ACC112 (cell line): ENCODE results near the gene AK5.
A peak's percentile ranks its signal among the peaks of the same experiment; 100 is the strongest.
"Not testable (repeated sequence)": the region's sequence is repeated elsewhere in the genome, so short reads cannot be mapped to it uniquely, and the experiment has no call there.

Source experiments
- H2AFZ ChIP-seq: fragments of 200-600 bp; sonication (generic); one replicate; pipeline ENCODE4 v1.6.0; 2017; ENCODE audit warnings: antibody characterized with exemption, low read length; ENCODE audit not compliant: unreplicated experiment
- H3K27ac ChIP-seq: fragments of 200-600 bp; sonication (generic); 2 replicates; pipeline ENCODE4 v1.5.1; 2014; ENCODE audit warnings: low read depth, mild to moderate bottlenecking, antibody characterized with exemption, low read length, moderate library complexity
- H3K27me3 ChIP-seq: fragments of 200-600 bp; sonication (generic); 2 replicates; pipeline ENCODE4 v1.6.1; 2014; ENCODE audit warnings: mild to moderate bottlenecking, antibody characterized with exemption, low read length, moderate library complexity, mixed read lengths; ENCODE audit not compliant: insufficient read depth
- H3K36me3 ChIP-seq: fragments of 200-600 bp; sonication (generic); 2 replicates; pipeline ENCODE4 v1.6.1; 2016; ENCODE audit warnings: mild to moderate bottlenecking, antibody characterized with exemption, low read length, moderate library complexity, mixed read lengths; ENCODE audit not compliant: insufficient read depth
- H3K4me1 ChIP-seq: fragments of 200-600 bp; sonication (generic); one replicate; pipeline ENCODE4 v1.6.1; 2016; ENCODE audit warnings: low read length, mixed read lengths; ENCODE audit not compliant: insufficient read depth, unreplicated experiment, control insufficient read depth
- H3K4me3 ChIP-seq: fragments of 200-600 bp; sonication (generic); 2 replicates; pipeline ENCODE4 v1.5.1; 2014; ENCODE audit warnings: mild to moderate bottlenecking, low read depth, low read length
- H3K79me2 ChIP-seq: fragments of 200-600 bp; sonication (generic); one replicate; pipeline ENCODE4 v1.6.0; 2016; ENCODE audit warnings: low read length; ENCODE audit not compliant: control insufficient read depth, unreplicated experiment, insufficient read depth

AK5 gene

DNA sequence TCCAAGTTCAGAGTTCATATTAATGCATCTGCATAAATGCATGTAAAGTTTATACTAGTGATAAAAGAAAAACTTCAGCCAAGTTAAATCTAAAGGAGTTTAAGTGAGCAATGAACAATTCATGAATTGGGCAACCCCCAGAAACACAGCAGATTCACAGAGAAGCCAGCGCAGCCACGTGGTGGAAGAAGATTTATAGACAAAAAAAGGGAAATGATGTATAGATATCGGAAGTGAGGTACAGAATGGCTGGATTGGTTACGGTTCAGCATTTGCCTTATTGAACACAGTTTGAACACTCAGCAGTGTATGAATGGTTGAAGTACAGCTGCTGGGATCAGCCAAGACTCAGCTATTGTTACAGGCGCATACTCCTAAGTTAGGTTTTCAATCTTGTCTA, 5.7 kb downstream of the AK5 start:
- peaks cover 8% of the 10 kb centered on the region for H3K4me1 ChIP-seq
- no peaks in the 10 kb centered on the region for H3K36me3 ChIP-seq
- H3K79me2 ChIP-seq = peaks cover 3% of the 10 kb centered on the region
- no peak overlapping the region for H3K27ac ChIP-seq
- no peak overlapping the region for H2AFZ ChIP-seq
- H3K4me3 ChIP-seq = no peak overlapping the region
- no peaks in the 10 kb centered on the region for H3K27me3 ChIP-seq

DNA sequence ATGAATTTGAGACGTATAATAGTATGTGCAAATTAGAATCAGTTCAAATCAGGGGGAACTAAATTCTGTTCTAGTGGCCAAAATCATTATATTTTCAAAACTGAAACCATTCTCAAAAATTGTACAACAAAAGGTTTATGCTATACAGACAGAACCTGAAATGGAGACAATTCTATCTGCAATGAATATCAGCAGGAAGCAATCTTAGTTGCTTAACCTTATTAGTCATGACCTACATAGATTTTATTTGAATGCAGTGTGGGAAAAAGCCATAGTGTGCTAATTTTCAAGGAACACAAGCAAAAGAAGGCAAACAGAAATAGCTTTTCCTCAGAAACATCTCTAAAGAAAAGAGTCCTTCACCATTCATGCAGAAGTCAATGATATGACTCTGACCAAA, 6.5 kb downstream of the AK5 start:
- Histone ChIP-seq H3K36me3 (no peaks in the 10 kb centered on the region), H3K4me3 (no peak overlapping the region), H3K27me3 (no peaks in the 10 kb centered on the region), H3K4me1 (peaks cover 6% of the 10 kb centered on the region), H3K79me2 (peaks cover 3% of the 10 kb centered on the region), H2AFZ (peak overlapping the region; percentile 35), H3K27ac (no peak overlapping the region)

DNA sequence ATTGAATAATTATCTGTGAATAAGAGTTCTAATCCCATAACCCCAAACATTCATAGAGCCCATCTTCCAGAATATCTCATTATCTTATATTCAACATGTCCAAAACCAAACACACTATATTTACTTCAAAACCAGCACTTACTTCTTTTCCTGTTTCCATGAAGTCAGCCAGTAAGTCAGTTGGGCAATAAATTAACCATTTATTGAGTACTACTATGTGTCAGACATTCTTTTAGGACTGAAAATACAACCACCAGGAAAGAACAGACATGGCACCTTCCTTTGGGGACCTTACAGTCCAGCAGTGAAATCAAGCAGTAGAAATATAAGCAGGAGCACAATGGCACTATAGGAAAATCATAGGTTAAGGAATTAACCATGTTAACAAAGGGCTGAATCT, 8.8 kb downstream of the AK5 start:
- Histone ChIP-seq H3K79me2 (no peaks in the 10 kb centered on the region), H3K36me3 (no peaks in the 10 kb centered on the region), H3K27ac (no peak overlapping the region), H3K4me1 (peaks cover 4% of the 10 kb centered on the region), H3K4me3 (no peak overlapping the region), H2AFZ (no peak overlapping the region), H3K27me3 (no peaks in the 10 kb centered on the region)

DNA sequence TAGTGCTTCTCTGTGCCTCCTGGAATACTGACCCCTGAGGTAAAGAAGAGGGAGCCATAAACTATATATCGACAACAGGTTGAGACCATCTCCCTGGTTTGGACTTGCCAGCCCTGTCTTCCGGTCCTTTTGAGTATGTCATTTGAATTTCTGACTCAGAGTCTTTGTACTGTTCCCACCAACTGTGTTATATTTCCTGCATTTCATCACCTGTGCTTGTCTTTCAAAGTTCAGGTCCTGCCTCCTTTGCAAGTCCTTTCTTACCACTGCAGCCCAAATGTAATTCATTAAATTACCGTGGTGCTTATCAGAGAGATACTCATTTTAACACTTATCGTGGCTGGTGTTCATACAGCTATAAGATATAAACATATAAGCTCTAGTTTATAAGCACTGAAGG, 10.7 kb downstream of the AK5 start:
- no peaks in the 10 kb centered on the region for H3K27me3 ChIP-seq
- no peaks in the 10 kb centered on the region for H3K36me3 ChIP-seq
- H2AFZ ChIP-seq = no peak overlapping the region
- H3K4me1 ChIP-seq = peaks cover 4% of the 10 kb centered on the region
- no peak overlapping the region for H3K4me3 ChIP-seq
- H3K79me2 ChIP-seq = no peaks in the 10 kb centered on the region
- no peak overlapping the region for H3K27ac ChIP-seq

DNA sequence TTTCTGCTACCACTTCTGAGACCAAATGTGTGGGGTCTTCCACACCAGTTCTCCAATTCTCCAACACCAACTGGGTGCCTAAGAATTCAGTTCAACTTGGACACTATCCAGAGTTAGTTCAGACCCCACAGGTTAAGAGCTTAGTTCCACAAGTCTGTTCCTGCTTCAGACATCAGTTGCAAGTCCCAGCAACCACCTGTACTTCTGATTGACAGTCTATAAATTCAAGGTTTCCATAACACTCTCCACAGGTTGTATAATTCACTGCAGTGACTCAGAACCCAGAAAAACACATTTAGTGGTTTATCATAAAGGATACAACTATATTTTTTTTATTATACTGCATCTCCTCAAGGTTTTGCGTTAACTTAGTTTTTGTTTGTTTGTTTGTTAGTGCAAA, 18.7 kb downstream of the AK5 start:
- H2AFZ ChIP-seq = no peak overlapping the region
- no peaks in the 10 kb centered on the region for H3K4me1 ChIP-seq
- H3K27ac ChIP-seq = no peak overlapping the region
- no peak overlapping the region for H3K4me3 ChIP-seq
- no peaks in the 10 kb centered on the region for H3K36me3 ChIP-seq
- no peaks in the 10 kb centered on the region for H3K79me2 ChIP-seq
- no peaks in the 10 kb centered on the region for H3K27me3 ChIP-seq

DNA sequence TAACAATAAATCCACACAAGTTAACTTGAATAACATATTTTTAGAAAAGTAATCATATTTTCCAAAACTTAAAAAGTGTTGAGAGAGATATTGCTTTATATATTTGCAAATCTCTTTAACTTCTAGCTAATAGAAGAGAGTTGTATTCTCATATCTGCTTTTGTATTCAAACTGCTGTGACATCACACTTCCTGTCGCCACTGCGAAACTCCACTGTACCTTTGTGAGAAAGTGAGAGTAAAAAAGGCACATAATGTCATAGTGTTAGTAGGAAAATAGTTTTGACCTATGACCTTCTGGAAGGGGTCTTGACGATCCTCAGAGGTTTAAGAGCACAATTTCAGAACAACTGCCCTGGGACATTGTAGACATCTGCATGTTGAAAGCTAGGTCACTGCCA, 21.6 kb downstream of the AK5 start:
- no peak overlapping the region for H3K27ac ChIP-seq
- no peak overlapping the region for H3K4me3 ChIP-seq
- H3K79me2 ChIP-seq = no peaks in the 10 kb centered on the region
- no peak overlapping the region for H2AFZ ChIP-seq
- no peaks in the 10 kb centered on the region for H3K4me1 ChIP-seq
- no peaks in the 10 kb centered on the region for H3K36me3 ChIP-seq
- no peaks in the 10 kb centered on the region for H3K27me3 ChIP-seq

DNA sequence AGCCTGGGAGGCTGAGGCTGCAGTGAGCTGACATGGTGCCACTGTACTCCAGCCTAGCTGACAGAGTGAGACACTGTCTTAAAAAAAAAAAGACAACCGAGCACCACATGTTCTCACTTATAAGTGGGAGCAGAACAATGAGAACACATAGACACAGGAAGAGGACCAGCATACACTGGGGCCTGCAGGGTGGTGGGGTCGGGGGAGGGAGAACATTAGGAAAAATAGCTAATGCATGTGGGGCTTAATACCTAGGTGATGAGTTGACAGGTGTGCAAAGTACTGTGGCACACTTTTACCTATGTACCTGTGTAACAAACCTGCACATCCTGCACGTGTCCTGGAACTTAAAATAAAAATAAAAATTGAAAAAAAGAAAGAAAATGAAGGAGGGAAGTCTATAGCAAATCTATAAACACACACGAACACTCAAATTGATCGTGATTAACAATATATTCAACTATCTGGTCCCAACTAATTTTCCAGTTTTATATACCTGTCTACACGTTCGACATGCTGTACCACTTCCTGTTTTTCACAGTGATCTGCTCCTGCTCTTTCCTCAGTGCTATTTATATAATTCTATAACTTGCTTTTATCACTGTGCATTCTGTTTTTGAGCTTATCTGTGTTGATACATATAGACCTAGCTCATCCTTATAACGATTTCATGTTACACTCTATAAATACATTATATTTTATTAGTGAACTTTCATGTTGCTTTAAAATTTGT, 27.2 kb downstream of the AK5 start:
- Histone ChIP-seq H3K27me3 (no peaks in the 10 kb centered on the region), H3K36me3 (no peaks in the 10 kb centered on the region), H3K27ac (no peak overlapping the region), H3K79me2 (no peaks in the 10 kb centered on the region), H3K4me1 (no peaks in the 10 kb centered on the region), H3K4me3 (no peak overlapping the region), H2AFZ (no peak overlapping the region)

DNA sequence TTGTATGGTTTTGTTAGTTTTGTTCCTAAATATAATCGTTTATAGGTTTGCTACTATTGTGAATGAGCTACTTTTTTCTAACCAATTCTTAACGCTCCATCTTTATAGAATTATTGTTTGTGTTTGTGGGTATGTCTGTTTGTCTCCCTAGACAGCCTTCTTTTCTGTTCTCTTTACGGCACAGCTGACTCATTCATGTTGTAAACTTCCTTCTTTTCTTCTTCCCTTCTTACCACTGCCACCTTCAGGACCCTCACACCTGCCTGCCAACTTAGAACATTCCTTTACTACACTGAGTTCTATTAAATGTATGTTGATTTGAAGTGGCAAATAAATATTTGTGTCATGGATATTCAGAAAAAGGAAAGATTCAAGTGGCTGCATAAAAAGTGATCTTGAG, 29.1 kb downstream of the AK5 start:
- H3K79me2 ChIP-seq = no peaks in the 10 kb centered on the region
- H3K36me3 ChIP-seq = no peaks in the 10 kb centered on the region
- H3K4me3 ChIP-seq = no peak overlapping the region
- no peaks in the 10 kb centered on the region for H3K27me3 ChIP-seq
- no peak overlapping the region for H3K27ac ChIP-seq
- no peak overlapping the region for H2AFZ ChIP-seq
- no peaks in the 10 kb centered on the region for H3K4me1 ChIP-seq

DNA sequence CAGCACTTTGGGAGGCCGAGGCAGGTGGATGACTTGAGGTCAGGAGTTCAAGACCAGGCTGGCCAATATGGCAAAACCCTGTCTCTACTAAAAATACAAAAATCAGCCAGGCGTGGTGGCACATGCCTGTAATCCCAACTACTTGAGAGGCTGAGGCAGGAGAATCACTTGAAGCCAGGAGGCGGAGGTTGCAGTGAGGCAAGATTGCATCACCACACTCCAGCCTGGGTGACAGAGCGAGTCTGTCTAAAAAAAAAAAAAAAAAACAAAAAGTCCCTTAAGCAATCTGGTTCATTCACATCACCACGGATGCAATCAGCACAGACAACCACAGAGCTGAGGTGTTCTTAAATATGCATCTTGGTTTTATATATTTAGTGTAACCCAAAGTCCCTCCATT, 30.5 kb downstream of the AK5 start:
- not testable (repeated sequence) for H2AFZ ChIP-seq, H3K27me3 ChIP-seq, H3K36me3 ChIP-seq, H3K79me2 ChIP-seq, H3K27ac ChIP-seq, H3K4me1 ChIP-seq, H3K4me3 ChIP-seq

DNA sequence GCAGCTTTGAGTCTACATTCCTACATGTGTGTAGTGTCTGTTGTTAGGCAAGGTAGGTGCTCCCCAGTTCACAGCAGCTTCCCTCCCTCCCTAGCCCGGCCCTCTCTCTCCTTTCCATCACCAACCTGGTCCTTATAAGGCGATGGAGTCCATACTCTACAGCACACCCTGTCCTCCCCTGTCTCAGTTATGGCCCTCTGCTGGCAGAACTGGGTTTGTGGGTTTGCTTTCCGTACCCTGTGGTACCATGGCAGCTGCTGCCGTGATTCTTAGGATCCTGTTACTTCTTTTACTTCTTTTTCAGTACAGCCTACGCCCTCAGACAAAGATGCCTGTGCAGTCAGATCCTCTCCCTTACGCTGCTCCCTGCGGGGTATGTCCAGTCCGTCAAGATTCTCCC, 31.7 kb downstream of the AK5 start:
- H3K27ac ChIP-seq = no peak overlapping the region
- no peak overlapping the region for H2AFZ ChIP-seq
- no peaks in the 10 kb centered on the region for H3K79me2 ChIP-seq
- no peaks in the 10 kb centered on the region for H3K36me3 ChIP-seq
- H3K4me1 ChIP-seq = no peaks in the 10 kb centered on the region
- no peak overlapping the region for H3K4me3 ChIP-seq
- H3K27me3 ChIP-seq = no peaks in the 10 kb centered on the region

DNA sequence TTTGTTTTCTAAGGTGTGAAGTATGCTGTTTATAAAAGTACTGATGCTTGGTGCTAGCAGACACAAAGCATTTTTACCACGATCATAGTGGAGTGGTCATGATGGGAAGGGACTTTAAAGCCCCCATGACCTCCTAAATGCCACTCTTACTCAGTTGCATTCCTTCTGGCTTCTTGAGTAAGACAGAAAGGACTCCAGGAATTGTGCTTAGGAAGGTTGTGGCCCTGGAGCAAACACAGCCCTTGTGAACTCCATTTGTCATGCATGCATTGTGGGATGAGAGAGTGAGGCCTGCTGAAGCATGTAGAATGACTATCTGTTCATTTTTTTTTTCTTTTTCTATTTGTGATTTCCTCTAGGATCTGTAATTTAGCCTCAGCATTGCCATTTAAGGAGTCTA, 34.2 kb downstream of the AK5 start:
- Histone ChIP-seq H3K27me3 (no peaks in the 10 kb centered on the region), H3K4me3 (no peak overlapping the region), H3K79me2 (no peaks in the 10 kb centered on the region), H3K27ac (no peak overlapping the region), H2AFZ (no peak overlapping the region), H3K4me1 (peaks cover 10% of the 10 kb centered on the region), H3K36me3 (no peaks in the 10 kb centered on the region)
